MM.1S (cell line): ENCODE data around the gene CEP85L.

Experiments used
- DNase-seq: peaks from one replicate; pipeline ENCODE4 v3.0.0-alpha.2; 2015
- H2AFZ ChIP-seq: fragments of 300-600 bp; sonication (generic); 2 replicates; pipeline ENCODE4 v1.6.0; 2016; ENCODE audit warnings: antibody characterized with exemption, low read length
- H3F3A ChIP-seq: fragments of 300-600 bp; sonication (generic); 2 replicates; pipeline ENCODE4 v1.6.1; 2016; ENCODE audit warnings: mild to moderate bottlenecking, antibody characterized with exemption, low read length, moderate library complexity, mixed read lengths; ENCODE audit not compliant: insufficient read depth
- H3K27ac ChIP-seq: fragments of 300-600 bp; sonication (generic); 2 replicates; pipeline ENCODE4 v1.5.1; 2016; ENCODE audit warnings: mild to moderate bottlenecking, low read length
- H3K27me3 ChIP-seq: fragments of 300-600 bp; sonication (generic); replicated peaks from 2 replicates; pipeline ENCODE4 v1.6.0; 2016; ENCODE audit warnings: low read length; ENCODE audit not compliant: insufficient read depth
- H3K36me3 ChIP-seq: fragments of 300-600 bp; sonication (generic); replicated peaks from 2 replicates; pipeline ENCODE4 v1.6.1; 2016; ENCODE audit warnings: mild to moderate bottlenecking, low read length, mixed read lengths; ENCODE audit not compliant: insufficient read depth
- H3K4me1 ChIP-seq: fragments of 300-600 bp; sonication (generic); 2 replicates; pipeline ENCODE4 v1.6.1; 2016; ENCODE audit warnings: low read length, mixed read lengths
- H3K4me2 ChIP-seq: fragments of 300-600 bp; sonication (generic); 2 replicates; pipeline ENCODE4 v1.6.0; 2016; ENCODE audit warnings: low read depth, low read length
- H3K4me3 ChIP-seq: fragments of 300-600 bp; sonication (generic); 2 replicates; pipeline ENCODE4 v1.5.1; 2016; ENCODE audit warnings: low read length, mixed read lengths
- H3K79me2 ChIP-seq: fragments of 300-600 bp; sonication (generic); 2 replicates; pipeline ENCODE4 v1.6.1; 2016; ENCODE audit warnings: mixed run types, low read length, mixed read lengths
- H3K9ac ChIP-seq: fragments of 300-600 bp; sonication (generic); 2 replicates; pipeline ENCODE4 v1.6.1; 2016; ENCODE audit warnings: low read length, mixed read lengths
- H3K9me2 ChIP-seq: fragments of 300-600 bp; sonication (generic); replicated peaks from 2 replicates; pipeline ENCODE4 v1.6.1; 2016; ENCODE audit warnings: mild to moderate bottlenecking, low read length, mixed read lengths; ENCODE audit not compliant: insufficient read depth
- H3K9me3 ChIP-seq: fragments of 300-600 bp; sonication (generic); replicated peaks from 2 replicates; pipeline ENCODE4 v1.6.1; 2016; ENCODE audit warnings: mild to moderate bottlenecking, low read length, mixed read lengths; ENCODE audit not compliant: insufficient read depth
- H4K20me1 ChIP-seq: fragments of 300-600 bp; sonication (generic); 2 replicates; pipeline ENCODE4 v1.6.1; 2016; ENCODE audit warnings: mild to moderate bottlenecking, low read length, moderate library complexity, mixed read lengths; ENCODE audit not compliant: insufficient read depth
- CTCF ChIP-seq: fragments of 300-600 bp; sonication (generic); IDR thresholded peaks from 2 replicates; pipeline ENCODE4 v1.5.1; 2016; ENCODE audit warnings: antibody characterized with exemption, low read length, mixed read lengths
- EZH2 ChIP-seq: fragments of 300-600 bp; sonication (generic); optimal IDR thresholded peaks from 2 replicates; pipeline ENCODE3; 2017; ENCODE audit warnings: low read depth, mild to moderate bottlenecking, antibody characterized with exemption, low read length, mixed read lengths
- EZH2phosphoT487 ChIP-seq: fragments of 300-600 bp; sonication (generic); IDR thresholded peaks from 2 replicates; pipeline ENCODE4 v1.6.1; 2018; ENCODE audit warnings: antibody characterized with exemption, low read length

The CEP85L gene

GRCh38 chr6:118588626-118589025 lies 62.8 kb downstream of the CEP85L start:
- H3K9me3 ChIP-seq, result no peaks in the 10 kb centered on the region
- H4K20me1 ChIP-seq, result no peaks in the 10 kb centered on the region
- no peak overlapping the region for H3K9ac ChIP-seq
- H3K4me2 ChIP-seq, result no peak overlapping the region
- H3K36me3 ChIP-seq, result no peaks in the 10 kb centered on the region
- no peak for DNase-seq
- H3K27me3 ChIP-seq, result no peaks in the 10 kb centered on the region
- H3K27ac ChIP-seq, result no peak overlapping the region
- no peaks in the 10 kb centered on the region for H3K79me2 ChIP-seq
- no peaks in the 10 kb centered on the region for H3K4me1 ChIP-seq
- H3K9me2 ChIP-seq, result no peaks in the 10 kb centered on the region
- no peak overlapping the region for H2AFZ ChIP-seq
- H3K4me3 ChIP-seq, result no peak overlapping the region
- H3F3A ChIP-seq, result no peaks in the 10 kb centered on the region
- TF ChIP-seq CTCF (no peak), EZH2 (no peak), EZH2phosphoT487 (no peak)

GRCh38 chr6:118586746-118587485 lies 64.5 kb downstream of the CEP85L start:
- Histone ChIP-seq H3K27me3 (no peaks in the 10 kb centered on the region), H3K4me3 (no peak overlapping the region), H3K4me2 (no peak overlapping the region), H3K79me2 (no peaks in the 10 kb centered on the region), H3F3A (no peaks in the 10 kb centered on the region), H3K9me3 (no peaks in the 10 kb centered on the region), H3K36me3 (no peaks in the 10 kb centered on the region), H3K9ac (no peak overlapping the region), H4K20me1 (no peaks in the 10 kb centered on the region), H3K4me1 (no peaks in the 10 kb centered on the region), H2AFZ (no peak overlapping the region), H3K27ac (no peak overlapping the region), H3K9me2 (no peaks in the 10 kb centered on the region)
- DNase-seq, result no peak
- TF ChIP-seq EZH2 (no peak), CTCF (no peak), EZH2phosphoT487 (no peak)

- no peak overlapping the region for H3K27ac ChIP-seq
- no peaks in the 10 kb centered on the region for H3F3A ChIP-seq
- TF ChIP-seq EZH2phosphoT487, result no peak
- no peak for TF ChIP-seq EZH2
- no peak for TF ChIP-seq CTCF
- H2AFZ ChIP-seq, result no peak overlapping the region
- no peak overlapping the region for H3K4me3 ChIP-seq
- H3K9me3 ChIP-seq, result no peaks in the 10 kb centered on the region
- no peaks in the 10 kb centered on the region for H3K27me3 ChIP-seq
- no peaks in the 10 kb centered on the region for H3K36me3 ChIP-seq
- H3K4me1 ChIP-seq, result no peaks in the 10 kb centered on the region
- no peak for DNase-seq
- no peaks in the 10 kb centered on the region for H4K20me1 ChIP-seq
- no peaks in the 10 kb centered on the region for H3K9me2 ChIP-seq
- no peak overlapping the region for H3K9ac ChIP-seq
- H3K79me2 ChIP-seq, result no peaks in the 10 kb centered on the region
- no peak overlapping the region for H3K4me2 ChIP-seq
These were observed 66.5 kb downstream of the CEP85L start for GRCh38 chr6:118584911-118585310.
